G401.6 (cell line): ENCODE results near the gene SIPA1L3.

Source experiments
- FAIRE-seq: peaks from 2 replicates; lab custom pipeline; 2012; peaks lifted over from hg19 to GRCh38; lab: Jason Lieb, UNC

The SIPA1L3 gene

GRCh38 chr19:38162094-38162493, 255.1 kb downstream of the SIPA1L3 start:
- no peak for FAIRE-seq

DNA sequence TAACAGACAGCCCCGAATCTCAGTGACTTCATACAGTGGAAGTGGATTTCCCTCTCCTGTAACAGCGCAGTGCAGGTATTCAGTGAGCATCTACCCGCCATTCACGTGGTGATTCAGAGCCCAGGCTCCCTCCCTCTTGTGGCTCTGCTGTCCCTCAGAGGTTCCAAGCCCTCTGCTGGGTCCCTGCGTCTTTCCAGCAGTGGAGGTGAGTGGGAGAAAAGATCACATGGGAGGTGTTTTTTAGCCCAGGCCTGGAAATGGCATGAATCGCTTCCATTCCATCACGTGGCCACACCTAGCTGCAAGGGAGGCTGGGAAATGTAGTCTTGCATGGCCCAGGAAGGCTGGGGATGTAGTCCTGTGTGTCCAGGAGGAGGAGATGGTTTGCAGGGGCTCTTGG, 255.6 kb downstream of the SIPA1L3 start:
- FAIRE-seq = no peak

DNA sequence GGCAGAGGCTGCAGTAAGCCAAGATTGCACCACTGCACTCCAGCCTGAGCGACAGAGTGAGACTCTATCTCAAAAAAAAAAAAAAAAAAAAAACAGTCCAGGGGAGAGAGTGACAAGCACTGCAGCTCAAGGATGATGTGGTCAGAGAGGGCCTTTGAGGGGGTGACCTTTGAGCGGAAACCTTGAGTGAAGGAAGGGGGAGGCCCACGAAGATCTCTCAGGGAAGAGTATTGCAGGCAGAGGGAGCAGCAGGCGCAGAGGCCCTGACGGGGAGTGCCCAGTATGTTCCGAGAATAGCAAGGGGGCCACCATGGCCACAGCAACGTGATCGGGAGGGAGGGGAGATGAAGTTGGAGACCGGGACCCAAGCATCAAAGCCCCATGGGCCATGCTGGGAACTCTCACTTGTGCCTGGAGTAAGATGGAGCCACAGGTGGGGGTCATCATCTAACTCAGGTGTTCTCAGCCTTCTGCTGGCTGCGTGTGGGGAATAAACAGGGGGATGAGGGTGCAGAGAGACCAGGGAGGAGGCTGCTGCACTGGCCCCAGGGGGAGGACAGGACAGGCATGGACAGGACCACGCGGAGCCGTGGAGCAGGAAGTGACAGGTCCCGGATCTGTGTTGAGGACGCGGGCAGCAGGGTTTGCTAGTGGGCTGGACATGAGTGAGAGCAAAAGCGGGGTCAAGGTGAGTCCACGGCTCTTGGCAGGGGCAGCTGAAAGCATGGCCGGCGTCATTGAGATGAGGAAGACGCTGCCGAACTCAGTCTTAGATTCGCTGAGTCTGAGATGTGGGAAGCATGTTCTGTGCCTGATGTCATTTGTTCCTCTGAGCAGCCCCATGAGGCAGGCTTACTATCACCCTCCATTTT, 256.6 kb downstream of the SIPA1L3 start:
- FAIRE-seq = no peak

GRCh38 chr19:38164526-38164925, 257.5 kb downstream of the SIPA1L3 start:
- FAIRE-seq = no peak

DNA sequence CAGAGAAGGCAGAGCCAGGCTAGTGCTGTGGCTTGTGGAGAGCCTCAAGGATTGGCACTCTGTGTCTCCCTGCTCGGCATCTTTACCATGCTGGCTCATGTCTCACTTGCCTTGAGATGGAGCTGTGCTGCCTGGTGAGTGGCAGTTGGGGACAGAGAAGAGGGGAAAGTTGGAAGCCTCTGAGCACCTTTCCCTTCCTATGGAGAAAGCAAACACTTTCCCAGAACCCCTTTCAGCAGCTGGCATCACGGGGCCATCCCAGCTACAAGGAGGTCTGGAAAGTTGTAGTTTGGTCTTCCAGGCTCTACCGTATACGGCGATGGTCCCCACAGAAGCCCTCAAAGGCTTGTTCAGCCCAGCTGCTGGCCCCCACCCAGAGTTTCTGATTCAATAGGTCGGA, 258.3 kb downstream of the SIPA1L3 start:
- no peak for FAIRE-seq

DNA sequence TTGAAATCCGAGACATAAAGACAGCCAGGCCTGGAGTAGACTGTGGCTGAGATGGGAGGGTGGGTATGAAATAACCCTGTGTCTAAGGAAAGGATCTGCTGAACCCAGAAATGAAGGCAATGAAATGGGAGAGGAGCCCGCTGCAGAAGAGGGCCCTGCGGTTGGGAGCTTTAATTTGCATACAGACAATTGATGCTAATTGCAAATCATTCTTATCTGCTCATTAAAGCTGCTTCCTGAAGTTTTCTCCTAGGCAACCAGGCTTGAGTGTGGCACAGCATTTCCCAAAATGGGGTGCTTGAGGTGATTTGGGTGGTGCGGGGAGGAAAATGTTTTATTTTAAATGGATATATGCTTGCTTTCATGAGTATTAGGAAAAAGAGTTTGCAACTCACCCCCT, 261.6 kb downstream of the SIPA1L3 start:
- no peak for FAIRE-seq

DNA sequence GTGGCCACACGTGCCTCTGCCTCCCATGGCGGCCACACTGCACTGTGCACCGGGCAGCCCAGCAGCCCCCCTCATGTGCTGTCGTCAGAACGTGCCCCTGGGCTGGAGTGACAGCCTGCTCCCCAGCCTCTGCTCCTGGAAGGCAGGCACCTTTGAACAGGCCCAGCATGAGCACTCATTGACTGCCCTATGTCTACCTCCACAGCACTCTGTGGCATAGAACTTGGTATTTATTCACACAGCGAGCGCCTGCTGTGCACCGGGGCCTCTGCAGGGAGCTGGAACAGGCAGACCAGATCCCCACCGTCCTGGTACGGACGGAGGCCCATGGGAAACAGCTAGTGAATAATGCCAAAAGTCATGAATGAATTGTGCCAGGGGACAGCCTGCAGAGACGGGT, 263.3 kb downstream of the SIPA1L3 start:
- FAIRE-seq = no peak

DNA sequence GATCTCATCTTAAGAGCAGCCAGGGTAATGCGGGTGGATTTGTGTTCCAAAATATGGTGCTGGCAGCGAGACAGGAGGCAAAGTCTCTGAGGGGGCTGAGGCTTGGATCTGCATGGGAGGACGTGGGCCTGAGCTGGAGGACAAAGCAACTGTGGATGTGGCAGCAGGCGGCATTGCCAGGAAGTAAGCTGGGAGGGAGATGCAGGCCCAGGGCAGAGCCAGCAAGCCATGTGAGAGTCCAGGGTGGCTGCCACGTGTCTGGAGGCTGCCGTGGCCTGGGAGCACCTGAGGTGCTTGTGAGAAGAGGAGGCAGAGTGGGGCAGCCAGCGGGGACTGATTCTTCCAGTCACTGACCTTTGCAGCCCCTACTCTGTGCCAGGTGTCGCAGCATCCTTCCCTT, 265.0 kb downstream of the SIPA1L3 start:
- no peak for FAIRE-seq

DNA sequence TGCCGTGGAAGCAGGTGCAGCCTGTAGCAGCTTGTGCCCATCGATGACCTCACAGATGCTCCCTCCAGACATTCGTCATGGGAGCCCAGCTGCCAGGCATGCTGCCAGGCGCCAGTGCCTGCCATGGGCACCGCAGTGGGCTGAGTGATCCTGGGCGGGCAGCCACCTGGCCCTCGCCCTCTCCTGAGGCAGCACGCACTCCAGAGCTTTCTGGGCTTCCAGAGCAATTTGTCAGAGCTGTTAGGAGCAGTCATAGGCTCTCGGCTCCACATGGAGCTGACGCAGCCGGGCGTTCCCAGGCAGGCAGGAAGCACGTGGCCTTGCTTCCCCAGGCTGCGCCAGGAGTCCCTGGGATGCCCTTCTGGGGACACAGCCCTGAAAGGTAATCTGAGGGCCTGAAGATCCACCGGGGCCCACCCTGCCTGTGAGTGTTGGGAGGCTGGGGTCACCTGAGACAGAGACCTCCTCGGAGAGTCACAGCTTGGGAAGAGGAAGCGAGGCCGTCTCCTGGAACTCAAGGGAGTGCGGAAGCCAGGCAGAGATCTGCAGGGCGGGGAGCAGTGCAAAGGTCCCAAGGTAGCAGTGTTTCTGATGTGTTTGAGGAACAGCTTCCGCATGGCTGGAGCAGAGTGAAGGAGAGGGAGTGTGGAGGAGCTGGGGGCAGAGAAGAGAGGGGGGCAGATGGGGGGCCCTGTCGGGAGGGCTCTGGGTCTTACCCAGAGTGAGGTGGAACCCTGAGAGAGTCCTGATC, 266.5 kb downstream of the SIPA1L3 start:
- FAIRE-seq = no peak

GRCh38 chr19:38175422-38175821, 268.4 kb downstream of the SIPA1L3 start:
- FAIRE-seq = no peak

DNA sequence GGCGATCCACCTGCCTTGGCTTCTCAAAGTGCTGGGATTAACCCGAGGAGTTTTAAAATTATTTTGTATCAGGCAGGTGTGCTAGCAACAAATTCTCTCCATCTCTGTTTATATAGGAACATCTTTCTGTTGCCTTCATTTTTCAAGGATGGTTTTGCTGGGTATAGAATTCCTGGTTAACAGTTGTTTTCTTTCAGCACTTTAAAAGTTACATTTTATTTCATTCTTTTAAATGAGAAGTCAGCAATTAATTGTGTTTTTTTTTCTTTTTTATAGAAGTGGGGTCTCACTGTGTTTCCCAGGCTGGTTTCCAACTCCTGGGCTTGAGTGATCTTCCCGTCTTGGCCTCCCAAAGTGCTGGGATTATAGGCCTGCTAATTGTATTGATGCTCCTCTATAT, 273.1 kb downstream of the SIPA1L3 start:
- no peak for FAIRE-seq

DNA sequence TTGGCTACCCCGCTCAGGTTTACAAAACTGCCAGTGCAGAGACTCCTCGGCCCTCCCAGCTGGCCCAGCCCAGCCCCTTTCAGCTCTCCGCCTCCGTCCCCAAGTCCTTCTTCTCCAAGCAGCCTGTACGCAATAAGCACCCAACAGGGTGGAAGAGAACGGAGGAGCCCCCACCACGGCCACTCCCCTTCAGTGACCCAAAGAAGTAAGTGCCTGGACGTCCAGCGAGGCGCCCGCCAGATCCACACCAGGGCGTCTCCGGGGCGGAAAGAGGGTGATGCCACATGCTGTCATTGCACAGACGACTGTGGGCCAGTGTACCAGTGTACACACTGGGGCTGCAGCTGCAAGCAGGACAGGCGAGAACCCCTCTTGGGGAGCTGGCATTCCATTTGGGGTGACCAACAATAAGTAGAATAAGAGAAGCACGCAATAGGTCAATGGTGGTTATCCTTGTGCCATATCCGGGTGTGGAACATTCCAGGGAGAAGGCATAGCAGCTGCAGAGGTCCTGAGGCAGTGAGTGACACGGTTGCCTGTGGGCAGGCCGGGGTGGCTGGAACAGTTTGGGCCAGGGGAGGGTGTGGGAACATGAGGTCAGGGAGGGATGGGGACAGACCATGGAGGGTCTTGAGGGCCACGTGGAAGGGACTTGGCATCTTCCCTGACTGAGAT, 275.7 kb downstream of the SIPA1L3 start:
- FAIRE-seq = no peak

- no peak for FAIRE-seq
These were observed 276.4 kb downstream of the SIPA1L3 start for GRCh38 chr19:38183251-38183897.

DNA sequence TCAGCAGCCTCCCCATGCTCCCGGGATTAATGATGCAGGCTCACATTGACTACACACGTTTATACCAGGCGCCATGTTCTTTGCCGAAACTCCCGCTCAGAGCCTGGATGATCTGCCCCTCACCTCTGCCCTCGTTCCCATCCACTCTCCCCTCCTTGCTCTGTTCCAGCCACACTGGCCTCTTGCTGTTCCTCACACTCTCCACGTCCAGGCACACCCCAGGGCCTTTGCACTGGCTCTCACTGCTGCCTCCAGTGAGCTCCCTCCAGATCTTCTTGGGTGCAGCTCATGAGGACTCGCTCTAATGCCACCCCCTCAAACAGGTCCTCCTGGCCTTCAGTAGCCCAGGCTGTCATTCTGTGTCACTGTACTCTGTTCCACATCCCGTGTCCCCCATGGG, 277.8 kb downstream of the SIPA1L3 start:
- no peak for FAIRE-seq

DNA sequence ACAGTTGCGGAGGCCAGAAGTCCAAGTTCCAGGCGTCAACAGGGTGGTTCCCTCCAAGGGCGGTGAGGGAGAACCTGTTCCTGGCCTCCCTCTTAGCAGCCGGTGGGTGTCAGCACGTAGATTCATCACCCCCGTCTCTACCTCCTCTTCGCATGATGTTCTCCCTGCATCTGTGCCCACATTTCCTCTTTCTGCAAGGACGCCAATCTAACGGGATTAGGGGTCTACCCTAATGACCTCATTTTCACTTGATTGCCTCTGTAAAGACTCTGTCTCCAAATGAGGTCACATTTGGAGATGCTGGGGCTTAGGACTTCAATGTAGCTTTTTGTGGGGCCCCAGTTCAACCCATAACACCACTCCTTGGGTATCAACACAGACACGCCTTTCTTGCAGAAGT, 278.6 kb downstream of the SIPA1L3 start:
- no peak for FAIRE-seq

GRCh38 chr19:38190061-38190460, 283.1 kb downstream of the SIPA1L3 start:
- FAIRE-seq = no peak

GRCh38 chr19:38190793-38191192, 283.8 kb downstream of the SIPA1L3 start:
- FAIRE-seq = no peak

- no peak for FAIRE-seq
These were observed 284.7 kb downstream of the SIPA1L3 start for GRCh38 chr19:38191747-38192146.

- no peak for FAIRE-seq
These were observed 286.4 kb downstream of the SIPA1L3 start for GRCh38 chr19:38193445-38193844.

DNA sequence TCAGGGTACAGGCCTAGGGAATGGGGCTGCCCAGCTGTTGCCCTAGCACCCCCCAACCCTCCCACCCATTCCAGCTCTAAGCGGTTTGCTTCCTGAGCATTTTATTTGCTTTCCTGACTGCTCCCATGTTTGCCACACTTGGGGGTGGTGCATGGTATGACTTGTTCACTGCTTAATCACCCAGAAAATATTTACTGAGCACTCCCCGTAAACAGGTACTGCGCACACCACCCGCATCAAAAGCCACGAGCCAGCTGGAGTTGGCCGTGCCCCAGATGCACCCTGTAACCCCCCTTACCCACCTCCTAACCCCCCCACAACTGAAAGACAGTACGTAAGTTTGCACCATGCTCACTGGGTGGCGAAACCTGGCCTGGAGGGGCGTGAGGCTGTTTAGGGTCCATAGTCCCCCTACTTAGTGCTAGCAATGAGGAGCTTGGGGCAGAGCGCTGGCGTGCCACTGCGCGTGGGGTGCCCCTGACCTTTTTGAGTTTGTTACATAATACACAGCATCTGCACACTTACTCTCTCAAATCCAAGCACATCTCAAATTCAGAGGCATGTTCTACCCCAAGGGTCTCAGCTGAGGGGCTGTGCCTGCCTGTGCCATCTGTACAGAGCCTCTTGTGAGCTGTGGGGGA, 287.2 kb downstream of the SIPA1L3 start:
- FAIRE-seq = no peak

DNA sequence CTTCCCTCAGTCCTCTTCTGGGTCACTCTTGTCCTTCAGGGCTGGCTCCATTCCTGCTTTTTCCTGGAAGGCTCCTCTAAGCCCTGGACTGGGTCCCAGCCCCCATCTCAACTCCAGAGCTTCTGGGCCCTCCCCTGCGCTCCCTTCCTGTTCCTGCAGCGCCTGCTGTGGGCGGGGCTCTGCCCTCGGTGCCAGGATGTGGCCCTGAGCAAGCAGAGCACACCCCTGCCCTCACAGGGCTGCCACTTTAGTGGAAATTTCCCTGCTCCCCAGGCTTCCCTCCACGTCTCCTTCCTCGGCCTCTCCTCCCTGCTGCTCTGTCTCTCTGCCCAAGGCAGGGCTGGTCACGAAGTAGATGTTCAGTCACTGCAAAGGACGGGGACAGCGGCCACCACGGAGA, 288.2 kb downstream of the SIPA1L3 start:
- no peak for FAIRE-seq

- no peak for FAIRE-seq
These were observed 289.3 kb downstream of the SIPA1L3 start for GRCh38 chr19:38196245-38196837.
